Transverse colon (tissue), 3 donors: Measurements from ENCODE around the gene TXN2.

ENCODE experiments used
- EP300 ChIP-seq: sonication (generic); formaldehyde crosslinking; IDR thresholded peaks from one replicate; pipeline ENCODE4 v1.6.1; 2017; ENCODE audit warnings: antibody characterized with exemption, low read depth
- POLR2A ChIP-seq: fragments of 450-650 bp; IDR thresholded peaks from one replicate; pipeline ENCODE4 v1.6.1; 2016; ENCODE audit warnings: antibody characterized with exemption, mild to moderate bottlenecking, moderate library complexity
- TF ChIP-seq, protein P1 (sequence below), 5 experiments: fragments of 200-600 bp in 3 of 5; fragments of 450-650 bp in 2 of 5; sonication (generic) in 3 of 5; IDR thresholded peaks; 1 replicate in 2 of 5; 2 replicates in 3 of 5; pipeline ENCODE4 v1.5.1; 2016 to 2017; ENCODE audit warnings: antibody characterized with exemption in 5 of 5, inconsistent platforms in 3 of 5, mild to moderate bottlenecking in 2 of 5, moderate library complexity in 1 of 5

DNA sequence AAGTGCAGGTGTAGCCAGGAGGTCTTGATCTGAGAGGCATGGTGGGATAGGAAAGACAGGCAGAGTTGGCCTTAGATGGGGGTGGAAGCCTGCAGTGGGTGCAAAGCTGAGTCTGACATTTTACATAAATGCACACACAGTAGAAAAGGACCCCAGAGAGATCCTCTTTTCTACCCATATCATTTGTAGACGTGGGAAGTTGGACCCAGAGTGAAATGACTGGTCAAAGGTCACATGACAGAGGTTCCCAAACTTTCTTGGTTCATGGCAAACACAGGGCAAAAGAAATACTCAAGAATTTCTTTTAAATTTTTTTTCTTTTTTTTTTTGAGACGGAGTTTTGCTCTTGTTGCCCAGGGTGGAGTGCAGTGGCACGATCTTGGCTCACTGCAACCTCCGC is 31.6 kb upstream of the TXN2 start:
- TF ChIP-seq, protein P1, sequence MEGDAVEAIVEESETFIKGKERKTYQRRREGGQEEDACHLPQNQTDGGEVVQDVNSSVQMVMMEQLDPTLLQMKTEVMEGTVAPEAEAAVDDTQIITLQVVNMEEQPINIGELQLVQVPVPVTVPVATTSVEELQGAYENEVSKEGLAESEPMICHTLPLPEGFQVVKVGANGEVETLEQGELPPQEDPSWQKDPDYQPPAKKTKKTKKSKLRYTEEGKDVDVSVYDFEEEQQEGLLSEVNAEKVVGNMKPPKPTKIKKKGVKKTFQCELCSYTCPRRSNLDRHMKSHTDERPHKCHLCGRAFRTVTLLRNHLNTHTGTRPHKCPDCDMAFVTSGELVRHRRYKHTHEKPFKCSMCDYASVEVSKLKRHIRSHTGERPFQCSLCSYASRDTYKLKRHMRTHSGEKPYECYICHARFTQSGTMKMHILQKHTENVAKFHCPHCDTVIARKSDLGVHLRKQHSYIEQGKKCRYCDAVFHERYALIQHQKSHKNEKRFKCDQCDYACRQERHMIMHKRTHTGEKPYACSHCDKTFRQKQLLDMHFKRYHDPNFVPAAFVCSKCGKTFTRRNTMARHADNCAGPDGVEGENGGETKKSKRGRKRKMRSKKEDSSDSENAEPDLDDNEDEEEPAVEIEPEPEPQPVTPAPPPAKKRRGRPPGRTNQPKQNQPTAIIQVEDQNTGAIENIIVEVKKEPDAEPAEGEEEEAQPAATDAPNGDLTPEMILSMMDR (IDR thresholded peaks at IDR 0.05) = no peak
- TF ChIP-seq EP300 (no peak), POLR2A (no peak)
